K562 (cell line): ENCODE measurements around the gene CD9. TPM values are rescaled to one million over a fixed set of nuclear protein-coding genes. Genes with fewer than 3 reads are reported as not detected.

Experiments
- ATAC-seq: fragments of 200-7000 bp; cut with Tn5 transposase; 3 replicates; pipeline ENCODE4 v1.9.1; 2020; ENCODE audit warnings: moderate library complexity
- BruUV-seq: library from RNA; stranded (reverse); fragments of 400-500 nt; replicated peaks from 2 replicates; lab custom pipeline; 2021; lab: Mats Ljungman, UMichigan
- CTCF ChIA-PET: fragments of 300-600 bp; formaldehyde crosslinking; extraction: SDS; loops from one replicate; lab custom pipeline; 2021; ENCODE audit warnings: low intra/inter-chr PET ratio; lab: Yijun Ruan, JAX
- POLR2A ChIA-PET: fragments of 300-600, 350-650 bp; sonication (Branson Sonifier 250); formaldehyde crosslinking; extraction: SDS; loops from one replicate; lab custom pipeline; 2021; ENCODE audit warnings: antibody characterized with exemption, inconsistent platforms; lab: Yijun Ruan, JAX
- DNase-seq, 4 experiments: peaks; one replicate each; pipeline versions ENCODE4 v3.0.0 to v3.0.0-alpha.2; 2011 to 2018; ENCODE audit warnings: low spot score in 3 of 4, mixed read lengths in 3 of 4; ENCODE audit errors: extremely low read depth in 1 of 4
- FAIRE-seq: peaks from 2 replicates; lab custom pipeline; 2011; peaks lifted over from hg19 to GRCh38; lab: Jason Lieb, UNC
- H2AFZ ChIP-seq: 2 replicates; pipeline ENCODE4 v1.6.0; 2011; ENCODE audit warnings: low read depth, low read length, control low read depth, inconsistent platforms
- H3K27ac ChIP-seq: fragments of 200-600 bp; 3 replicates; pipeline ENCODE4 v1.8.0; 2011; ENCODE audit warnings: low read depth, mild to moderate bottlenecking, control low read depth, inconsistent platforms, low read length, moderate library complexity, mixed read lengths; ENCODE audit errors: extremely low read depth
- H3K27me3 ChIP-seq, 2 experiments: fragments of 300-600 bp in 1 of 2; 2 replicates in 1 of 2; 3 replicates in 1 of 2; pipeline versions ENCODE4 v1.6.0 to v1.8.0; 2011; ENCODE audit warnings: inconsistent platforms in 2 of 2, low read length in 2 of 2, mild to moderate bottlenecking in 1 of 2, mixed read lengths in 1 of 2, moderate library complexity in 1 of 2; ENCODE audit not compliant: control insufficient read depth in 2 of 2, insufficient read depth in 2 of 2
- H3K36me3 ChIP-seq: fragments of 300-600 bp; 3 replicates; pipeline ENCODE4 v1.8.0; 2011; ENCODE audit warnings: mild to moderate bottlenecking, low read length, inconsistent platforms; ENCODE audit not compliant: control insufficient read depth, insufficient read depth
- H3K4me1 ChIP-seq, 2 experiments: fragments of 200-600 bp in 1 of 2; replicated peaks in 1 of 2; 2 replicates in 1 of 2; 3 replicates in 1 of 2; pipeline versions ENCODE4 v1.5.1 to v1.8.0; 2011; ENCODE audit warnings: inconsistent platforms in 2 of 2, low read length in 2 of 2, mild to moderate bottlenecking in 1 of 2, mixed read lengths in 1 of 2, moderate library complexity in 1 of 2; ENCODE audit not compliant: control insufficient read depth in 2 of 2, insufficient read depth in 2 of 2
- H3K4me2 ChIP-seq: 2 replicates; pipeline ENCODE4 v1.6.1; 2011; ENCODE audit warnings: low read length, control low read depth, inconsistent platforms, mixed read lengths; ENCODE audit not compliant: insufficient read depth
- H3K4me3 ChIP-seq: fragments of 200-600 bp; sonication (generic), shearing (Covaris generic); 2 replicates; pipeline ENCODE4 v1.5.1; 2016; ENCODE audit warnings: control low read depth, inconsistent platforms
- H3K79me2 ChIP-seq: fragments of 200-600 bp; 3 replicates; pipeline ENCODE4 v1.8.0; 2011; ENCODE audit warnings: low read length, inconsistent platforms; ENCODE audit not compliant: control insufficient read depth, insufficient read depth
- H3K9ac ChIP-seq, 2 experiments: 2 replicates each; pipeline versions ENCODE4 v1.6.0 to v1.6.1; 2011; ENCODE audit warnings: low read depth in 2 of 2, low read length in 2 of 2, control low read depth in 1 of 2, inconsistent platforms in 1 of 2, mild to moderate bottlenecking in 1 of 2, mixed read lengths in 1 of 2; ENCODE audit not compliant: insufficient read depth in 1 of 2
- H3K9me1 ChIP-seq: one replicate; pipeline ENCODE4 v1.6.0; 2011; ENCODE audit warnings: inconsistent platforms, mild to moderate bottlenecking, low read length, moderate library complexity; ENCODE audit not compliant: control insufficient read depth, insufficient read depth
- H3K9me3 ChIP-seq: replicated peaks from 2 replicates; pipeline ENCODE4 v1.5.1; 2011; ENCODE audit warnings: low read depth, low read length, inconsistent platforms; ENCODE audit not compliant: control insufficient read depth, insufficient read depth
- H4K20me1 ChIP-seq: replicated peaks from 2 replicates; pipeline ENCODE4 v1.6.1; 2011; ENCODE audit warnings: low read length, inconsistent platforms, mixed read lengths; ENCODE audit not compliant: control insufficient read depth, insufficient read depth
- ARNT ChIP-seq, 2 experiments: fragments of 450-650 bp; IDR thresholded peaks; 2 replicates each; pipeline ENCODE4 v1.6.1; 2016; ENCODE audit warnings: mild to moderate bottlenecking in 1 of 2
- EP300 ChIP-seq: IDR thresholded peaks from 2 replicates; pipeline ENCODE4 v1.6.1; 2012; ENCODE audit warnings: low read length, improper control_type of control experiment
- FOXA1 ChIP-seq: fragments of 450-650 bp; IDR thresholded peaks from 2 replicates; pipeline ENCODE4 v1.6.1; 2016; ENCODE audit warnings: mild to moderate bottlenecking, borderline replicate concordance
- MAFF ChIP-seq: IDR thresholded peaks from 2 replicates; pipeline ENCODE4 v1.6.1; 2012; ENCODE audit warnings: low read length, improper control_type of control experiment
- MEF2D ChIP-seq: conservative IDR thresholded peaks from 2 replicates; pipeline ENCODE4 v1.6.1; 2016; ENCODE audit warnings: low read depth, missing genetic modification characterization, missing compliant biosample characterization
- MTF1 ChIP-seq: fragments of 250-450 bp; sonication (Bioruptor Pico); IDR thresholded peaks from 2 replicates; pipeline ENCODE4 v1.9.0; 2021; ENCODE audit warnings: moderate library complexity, mild to moderate bottlenecking, inconsistent platforms, borderline replicate concordance
- PHB2 ChIP-seq: fragments of 450-650 bp; IDR thresholded peaks from 2 replicates; pipeline ENCODE4 v1.6.1; 2017; ENCODE audit warnings: low read depth
- POLR2B ChIP-seq: fragments of 450-650 bp; IDR thresholded peaks from 2 replicates; pipeline ENCODE4 v1.6.1; 2018; ENCODE audit warnings: low read depth; ENCODE audit not compliant: partially characterized antibody
- POU5F1 ChIP-seq: fragments of 150-350 bp; IDR thresholded peaks from 2 replicates; pipeline ENCODE4 v1.6.1; 2014; ENCODE audit warnings: borderline replicate concordance, low read length, low read depth, mild to moderate bottlenecking; ENCODE audit not compliant: partially characterized antibody
- SOX6 ChIP-seq: fragments of 450-650 bp; IDR thresholded peaks from 2 replicates; pipeline ENCODE4 v1.6.1; 2014; ENCODE audit warnings: mild to moderate bottlenecking
- TBP ChIP-seq: optimal IDR thresholded peaks from 2 replicates; pipeline ENCODE3; 2011; ENCODE audit warnings: low read depth, low read length, improper control_type of control experiment
- TOE1 ChIP-seq, 2 experiments: fragments of 450-650 bp in 1 of 2; sonication (generic) in 1 of 2; formaldehyde crosslinking in 1 of 2; IDR thresholded peaks; 2 replicates each; pipeline versions ENCODE4 v1.7.1 to v1.8.0; 2016 to 2022; ENCODE audit warnings: borderline replicate concordance in 2 of 2, mild to moderate bottlenecking in 2 of 2, antibody characterized with exemption in 1 of 2, inconsistent platforms in 1 of 2, low read depth in 1 of 2, missing genetic modification reagents in 1 of 2, moderate library complexity in 1 of 2
- ZNF696 ChIP-seq: fragments of 250-450 bp; sonication (Bioruptor Pico); conservative IDR thresholded peaks from 2 replicates; pipeline ENCODE4 v1.4.0; 2020; ENCODE audit warnings: mild to moderate bottlenecking, moderate library complexity
- WGBS: fragments of 100-300 bp; shearing (Covaris generic); methylation state at CpG from one replicate; pipeline ENCODE4 v1.1.6; 2016; ENCODE audit warnings: low coverage, mixed read lengths; ENCODE audit not compliant: insufficient coverage; ENCODE audit errors: missing lambda C conversion rate; 5-methylcytosine and 5-hydroxymethylcytosine counted together
- in situ Hi-C: fragments of 300-500 bp; cut with MboI; formaldehyde crosslinking; loops from 4 replicates; pipeline ENCODE4 v1.15.0; 2018; ENCODE audit warnings: inconsistent platforms, mixed read lengths
- intact Hi-C: fragments of 100-400 bp; cut with micrococcal nuclease; formaldehyde crosslinking; loops from 2 replicates; pipeline ENCODE4 v1.14.2; 2022
- polyA plus RNA-seq, 8 experiments: library from polyadenylated mRNA; depleted of rRNA in 4 of 8; stranded (reverse) in 5 of 8; unstranded in 3 of 8; fragments of >200 nt; fragmentation: Nextera tagmentation in 2 of 8; fragmentation: Illumina TruSeq in 1 of 8; extraction: Ambion mirVana in 2 of 8; extraction: Trizol in 1 of 8; gene quantifications; 2 replicates each; pipeline versions ENCODE4 v1.2.1 to v1.2.3, GENCODE V29; 2011 to 2014; ENCODE audit warnings: inconsistent platforms in 1 of 8, missing spikeins in 1 of 8
- total RNA-seq, 7 experiments: library from RNA; depleted of rRNA in 6 of 7; stranded (reverse); fragments of >200 nt in 6 of 7; fragmentation: Illumina TruSeq in 2 of 7; extraction: Trizol in 2 of 7; gene quantifications; 2 replicates each; pipeline versions ENCODE4 v1.2.1 to v1.2.3, GENCODE V29; 2011 to 2021; ENCODE audit warnings: low replicate concordance in 1 of 7
- TF ChIP-seq, protein P1 (sequence below): fragments of 250-450 bp; sonication (Bioruptor Pico); IDR thresholded peaks from 2 replicates; pipeline ENCODE4 v1.8.0; 2021; ENCODE audit warnings: borderline replicate concordance, mild to moderate bottlenecking, moderate library complexity; ENCODE audit not compliant: poor library complexity, severe bottlenecking

CD9 gene
- total and polyA plus RNA-seq, 9 of the 15 experiments (the other 6 are each of a cell fraction or from before 2014, with no cell fraction given) = 0.43 to 5.6 (median 0.62) TPM

DNA sequence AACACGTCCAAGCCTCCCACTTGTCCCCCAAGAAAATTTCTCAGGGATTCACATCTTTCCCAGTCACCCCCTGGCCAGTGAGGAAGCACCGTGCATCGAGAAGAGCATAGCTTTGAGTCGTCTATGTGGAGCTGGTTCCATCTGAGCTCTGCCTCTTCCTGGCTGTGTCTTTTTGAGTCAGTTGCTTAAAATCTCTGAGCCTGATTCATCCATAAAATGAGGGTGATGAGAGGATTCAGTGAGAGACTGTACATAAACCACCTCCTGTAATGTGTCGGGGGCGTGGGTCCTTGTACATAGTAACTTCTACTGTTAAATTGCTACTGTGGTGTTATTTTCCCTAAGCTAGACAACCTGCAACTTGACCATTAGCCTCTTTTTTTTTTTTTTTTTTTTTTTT is 13.8 kb downstream of the CD9 start:
- ATAC-seq = no peak
- in situ Hi-C loops = no loop called here
- no peak overlapping the region for H3K4me2 ChIP-seq
- H3K9me1 ChIP-seq = no peaks in the 10 kb centered on the region
- H3K9me3 ChIP-seq = no peaks in the 10 kb centered on the region
- no peak overlapping the region for H3K9ac ChIP-seq
- no peak for TF ChIP-seq MTF1 (CRISPR knock-in tag)
- no peak for TF ChIP-seq POU5F1
- no peak for TF ChIP-seq TBP
- no peak for TF ChIP-seq EP300
- TF ChIP-seq, protein P1, sequence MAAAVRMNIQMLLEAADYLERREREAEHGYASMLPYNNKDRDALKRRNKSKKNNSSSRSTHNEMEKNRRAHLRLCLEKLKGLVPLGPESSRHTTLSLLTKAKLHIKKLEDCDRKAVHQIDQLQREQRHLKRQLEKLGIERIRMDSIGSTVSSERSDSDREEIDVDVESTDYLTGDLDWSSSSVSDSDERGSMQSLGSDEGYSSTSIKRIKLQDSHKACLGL (CRISPR knock-in tag) = no peak
- no peak for TF ChIP-seq MEF2D (tag)
- no peak for TF ChIP-seq ZNF696
- TF ChIP-seq SOX6 = no peak
- TF ChIP-seq FOXA1 = no peak
- TF ChIP-seq POLR2B = no peak
- TF ChIP-seq ARNT (IDR thresholded peaks at IDR 0.05) = no peak
- TF ChIP-seq PHB2 = no peak
- no peak for TF ChIP-seq TOE1 (IDR thresholded peaks at IDR 0.05; ENCODE audit: borderline replicate concordance)
- no peak for TF ChIP-seq TOE1 (CRISPR knock-in tag; IDR thresholded peaks at IDR 0.05; ENCODE audit: borderline replicate concordance, low read depth)
- no peak for TF ChIP-seq MAFF
- H3K79me2 ChIP-seq = no peaks in the 10 kb centered on the region
- no peak overlapping the region for H2AFZ ChIP-seq
- peaks cover 11 to 60% of the 10 kb centered on the region in 2 experiments for H3K27me3 ChIP-seq
- POLR2A ChIA-PET = interaction anchor here (1.3 to 1.9 kb wide), 2 partner anchors 9 to 10 kb away, joined by 4 read pairs; no protein-coding TSS in a partner anchor
- H4K20me1 ChIP-seq = no peaks in the 10 kb centered on the region
- H3K27ac ChIP-seq = no peak overlapping the region
- CTCF ChIA-PET = no interaction called here
- intact Hi-C loops = no loop called here
- no TSS peak for BruUV-seq
- no peak for FAIRE-seq
- H3K36me3 ChIP-seq = no peaks in the 10 kb centered on the region
- H3K4me3 ChIP-seq = no peak overlapping the region
- DNase-seq = no peak
- WGBS = 4% methylated on average over 6 of the region's 6 CpGs
- no peaks in the 10 kb centered on the region for H3K4me1 ChIP-seq
